ENCODE data around the gene PAK5.

Gene PAK5

DNA sequence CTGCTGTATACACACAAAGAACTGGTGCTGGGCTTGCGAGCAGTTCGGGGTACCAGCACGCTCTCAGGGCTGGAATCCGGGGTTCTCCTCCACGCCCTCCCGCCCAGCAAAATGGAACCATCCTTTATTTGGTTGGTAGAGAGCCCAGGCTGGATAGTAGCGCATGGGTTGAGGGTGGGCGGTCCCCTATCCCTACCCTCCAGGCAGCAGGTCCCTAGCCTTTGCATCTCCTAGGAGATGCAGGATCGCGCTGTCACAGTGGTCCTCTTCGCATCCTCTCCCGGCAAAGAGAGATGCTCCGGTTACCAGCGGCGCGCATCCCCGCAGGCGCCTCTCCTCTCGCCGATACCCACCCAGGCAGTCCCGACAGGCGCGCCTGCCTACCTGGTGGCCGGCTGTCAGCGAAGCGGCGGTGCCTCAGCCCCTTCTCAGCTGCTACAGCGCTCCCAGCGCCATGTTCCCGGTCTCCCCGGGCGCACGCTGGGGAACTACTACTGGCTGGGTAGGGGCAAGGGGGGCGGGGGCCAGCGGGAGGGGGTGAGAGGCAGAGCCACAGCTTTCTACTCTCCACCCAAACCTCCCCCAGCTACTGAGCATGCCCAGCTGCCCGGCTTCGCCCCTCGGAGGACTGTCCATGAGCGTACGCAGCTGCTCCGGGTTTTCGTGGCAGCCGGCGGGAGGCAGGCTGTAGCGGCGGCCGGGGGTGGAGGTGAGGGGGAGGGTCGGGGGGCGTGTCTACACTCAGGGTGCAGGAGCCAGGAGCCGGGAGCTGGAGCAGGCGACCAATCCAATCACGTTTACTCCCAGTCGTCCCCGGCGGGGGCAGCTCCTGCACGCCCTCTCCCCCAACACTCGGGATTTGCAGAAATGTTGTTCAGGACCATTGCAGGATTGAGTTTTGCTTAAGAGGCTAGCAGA, at the start of gene PAK5:
Gene PAK5 (minus strand): TSS at position 699 of the 918 bp plus-strand sequence. CDS start 194,748 bp downstream, outside the sequence.
- DNase-seq (ENCODE audit: low spot score): peak; percentile 81

DNA sequence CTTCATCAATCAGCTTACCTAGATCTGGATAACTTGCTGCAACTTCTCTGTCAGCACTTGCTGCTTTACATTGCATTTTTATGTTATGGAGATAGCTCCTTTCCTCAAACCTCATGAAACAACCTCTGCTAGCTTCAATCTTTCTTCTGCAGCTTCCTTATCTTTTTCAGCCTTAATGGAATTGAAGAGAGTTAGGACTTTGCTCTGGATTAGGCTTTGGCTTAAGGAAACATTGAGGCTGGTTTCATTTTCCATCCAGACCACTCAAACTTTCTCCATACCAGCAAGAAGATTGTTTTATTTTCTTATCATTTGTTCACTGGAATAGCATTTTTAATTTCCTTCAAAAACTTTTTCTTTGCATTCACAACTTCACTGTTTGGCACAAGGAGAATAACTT, 48.8 kb upstream of the PAK5 start:
- DNase-seq (ENCODE audit: low spot score): no peak

DNA sequence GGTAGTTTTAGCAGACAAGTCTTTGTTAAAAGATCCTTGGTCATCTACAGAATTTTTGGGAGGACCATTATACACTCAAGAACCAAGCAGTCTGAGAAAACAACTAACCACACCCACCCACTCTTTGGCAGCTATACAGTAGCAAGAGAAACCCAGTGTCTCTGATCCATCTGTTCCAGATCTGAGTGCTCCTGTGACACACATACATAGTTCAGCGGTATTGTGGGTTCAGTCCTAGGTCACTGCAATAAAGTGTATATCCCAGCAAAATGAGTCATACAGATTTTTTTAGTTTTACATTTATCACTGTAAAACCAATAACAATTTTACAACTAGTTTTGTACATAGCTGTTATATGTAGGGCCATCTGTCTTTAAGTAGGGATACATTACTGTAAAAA, 47.4 kb upstream of the PAK5 start:
- no peak for DNase-seq (ENCODE audit: low spot score)

DNA sequence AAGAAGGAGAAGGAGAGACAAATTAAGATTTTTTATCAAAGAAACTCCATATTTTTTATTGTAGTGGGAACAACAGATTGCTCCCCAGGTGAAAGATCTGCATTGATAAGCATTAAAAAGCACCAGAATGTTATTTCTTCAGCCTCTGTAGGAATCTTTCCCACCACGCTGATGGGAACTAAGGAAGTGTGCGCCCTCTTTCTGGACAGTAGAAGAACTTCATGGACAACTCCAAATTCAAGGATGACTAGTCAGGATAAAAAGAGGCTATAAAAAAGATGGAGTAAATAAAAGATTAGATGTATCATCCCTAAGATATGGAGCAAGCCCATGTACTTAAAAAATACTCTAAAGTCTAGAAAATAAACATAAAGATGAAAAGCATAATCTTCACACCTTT, 45.8 kb upstream of the PAK5 start:
- no peak for DNase-seq (ENCODE audit: low spot score)

DNA sequence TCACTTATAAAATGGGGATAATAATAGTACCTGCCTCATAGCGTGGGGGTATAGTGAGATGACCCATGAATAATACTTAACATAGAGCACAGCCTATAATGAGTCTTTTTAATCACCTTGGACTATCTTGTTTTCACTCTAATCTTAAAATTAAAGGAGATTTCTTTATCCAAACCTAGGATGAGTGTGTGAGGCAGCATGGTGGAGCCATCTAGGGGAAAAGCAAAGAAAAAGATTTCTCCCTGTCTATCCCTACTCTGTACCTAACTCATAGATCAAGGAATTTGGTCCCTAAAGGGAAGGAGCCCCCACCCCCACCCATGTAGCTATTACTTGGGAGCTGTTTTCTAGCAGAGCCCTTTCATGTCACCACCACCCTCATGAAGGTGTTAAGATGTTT, 45.2 kb upstream of the PAK5 start:
- DNase-seq (ENCODE audit: low spot score): peak; percentile 3

DNA sequence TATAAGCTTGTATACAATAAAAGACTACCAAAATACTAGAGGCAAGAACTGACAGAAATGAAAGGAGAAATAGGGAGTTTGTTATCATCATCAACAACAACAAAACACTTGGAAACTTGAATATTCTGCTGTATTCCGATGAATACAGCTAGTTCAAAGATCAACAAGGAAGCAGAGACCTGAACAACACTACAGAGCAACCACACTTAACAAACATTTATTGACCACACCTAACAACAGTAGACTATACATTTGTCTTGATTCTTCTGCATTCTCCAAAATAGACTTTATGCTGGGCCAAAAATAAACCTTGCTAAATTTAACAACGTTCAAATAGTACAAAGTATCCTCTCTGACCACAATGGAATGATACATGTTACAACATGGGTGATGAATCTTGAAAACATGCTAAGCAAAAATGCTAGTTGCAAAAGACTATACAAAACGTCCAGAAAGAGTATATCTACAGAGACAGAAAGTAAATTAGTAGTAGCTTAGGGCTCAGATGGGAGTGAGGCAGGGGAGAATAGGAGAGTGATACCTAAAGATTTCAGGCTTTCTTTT, 39.1 kb upstream of the PAK5 start:
- DNase-seq (ENCODE audit: low spot score): no peak

DNA sequence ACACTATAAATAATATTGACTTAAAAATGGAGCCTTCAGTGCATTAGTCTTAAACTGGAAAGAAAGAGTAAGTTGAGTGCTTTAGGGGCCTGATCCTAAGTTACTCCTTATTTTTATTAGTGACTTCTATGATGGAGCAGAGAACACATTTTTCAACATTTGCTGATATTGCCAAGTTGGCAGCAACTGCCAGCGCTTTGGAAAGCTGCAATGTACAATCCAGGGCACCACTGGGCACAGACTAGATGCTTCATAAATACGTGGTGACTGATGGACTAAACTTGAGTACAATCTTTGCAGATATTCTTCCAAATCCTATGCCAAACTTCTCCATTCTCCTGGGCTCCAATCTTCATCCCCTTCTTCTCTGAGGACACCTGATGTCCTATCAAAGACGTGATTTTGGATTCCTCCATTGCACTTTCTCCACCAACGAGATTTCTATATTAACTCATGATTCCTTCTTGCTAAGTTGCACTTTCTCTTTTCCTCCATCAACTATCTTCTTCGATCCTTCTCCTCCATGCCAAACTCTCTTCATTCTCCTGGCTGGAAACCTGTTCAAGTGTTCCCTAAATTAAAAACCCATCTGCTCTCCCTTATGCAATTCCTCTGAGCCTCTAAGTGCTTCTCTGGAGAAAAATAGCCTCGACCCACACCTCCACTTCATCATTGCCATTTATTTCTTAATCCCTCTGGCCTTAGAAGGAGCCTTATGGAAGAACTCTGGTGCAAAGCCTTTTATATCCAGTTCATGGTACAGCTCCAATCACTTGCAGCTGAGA, 28.5 kb upstream of the PAK5 start:
- DNase-seq (ENCODE audit: low spot score): no peak

DNA sequence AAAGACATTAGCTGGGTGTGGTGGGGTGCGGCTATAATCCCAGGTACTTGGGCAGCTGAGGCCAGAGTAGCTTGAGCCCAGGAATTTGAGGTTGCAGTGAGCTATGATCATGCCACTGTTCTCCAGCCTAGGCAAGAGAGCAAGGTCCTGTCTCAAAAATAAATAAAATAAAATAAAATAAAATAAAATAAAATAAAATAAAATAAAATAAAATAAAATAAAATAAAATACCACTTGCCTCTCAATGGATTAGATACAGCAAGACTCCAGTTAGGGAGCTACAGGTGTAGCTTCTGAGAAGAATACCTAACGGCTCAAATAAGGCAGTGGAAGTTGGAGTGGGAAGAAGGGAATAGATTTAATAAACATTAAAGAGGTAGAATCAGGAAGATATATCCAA, 13.7 kb upstream of the PAK5 start:
- no peak for DNase-seq (ENCODE audit: low spot score)

DNA sequence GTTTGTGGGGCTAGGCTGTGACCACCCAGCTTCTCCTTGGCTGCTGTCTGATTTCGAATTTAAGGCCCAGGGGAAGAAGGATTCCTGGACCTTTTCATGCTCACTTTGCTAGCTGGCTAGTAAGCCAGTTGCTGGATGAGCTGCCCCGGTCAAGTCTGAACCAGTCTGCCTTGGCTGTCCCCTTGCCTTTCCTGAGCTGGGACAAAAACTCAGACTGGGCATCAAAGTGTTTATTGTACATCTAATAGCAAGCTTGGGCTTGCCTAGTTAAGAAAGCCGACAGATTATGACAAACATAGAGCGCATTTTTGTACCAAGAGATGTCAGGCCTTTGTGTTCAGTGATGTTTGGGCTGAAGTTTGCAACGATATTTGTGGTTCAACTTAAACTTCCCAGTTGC, 750 bp upstream of the PAK5 start:
- DNase-seq (ENCODE audit: low spot score): no peak

DNA sequence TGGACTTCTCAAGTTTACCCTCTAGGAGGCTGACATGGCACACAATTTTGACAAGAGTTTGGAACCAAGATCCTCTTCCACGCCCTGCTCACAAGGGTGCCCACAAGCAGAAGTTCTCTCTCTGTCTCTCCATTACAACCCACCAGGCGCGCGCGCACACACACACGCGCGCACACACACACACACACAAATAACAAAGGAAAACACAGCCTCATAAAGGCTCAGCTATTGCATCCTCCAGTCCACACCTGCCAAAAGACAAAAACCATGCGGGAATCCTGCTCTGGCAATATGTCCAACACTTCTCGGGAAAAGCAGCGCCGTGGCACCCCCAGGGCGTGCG, 870 bp downstream of the PAK5 start:
- DNase-seq (ENCODE audit: low spot score): peak; percentile 3

DNA sequence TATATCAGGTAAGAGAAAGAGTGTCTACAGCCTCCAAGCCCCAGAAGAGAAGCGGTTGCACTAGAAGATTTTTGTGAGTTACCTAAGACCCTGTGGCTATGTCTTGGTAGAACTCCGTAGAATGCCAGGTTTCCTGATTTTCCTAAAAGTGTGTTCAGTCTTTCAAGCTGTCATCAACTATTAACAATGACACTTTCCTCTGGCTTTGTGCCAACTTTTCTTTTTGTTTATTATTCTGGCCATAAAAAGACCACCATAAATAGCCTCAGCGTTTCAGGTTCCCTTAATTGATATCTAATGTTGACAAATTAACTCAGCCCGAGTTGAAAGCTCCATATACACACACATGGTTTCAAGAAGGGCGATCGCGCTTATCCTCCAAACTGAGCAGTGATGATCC, 1.2 kb downstream of the PAK5 start:
- no peak for DNase-seq (ENCODE audit: low spot score)

DNA sequence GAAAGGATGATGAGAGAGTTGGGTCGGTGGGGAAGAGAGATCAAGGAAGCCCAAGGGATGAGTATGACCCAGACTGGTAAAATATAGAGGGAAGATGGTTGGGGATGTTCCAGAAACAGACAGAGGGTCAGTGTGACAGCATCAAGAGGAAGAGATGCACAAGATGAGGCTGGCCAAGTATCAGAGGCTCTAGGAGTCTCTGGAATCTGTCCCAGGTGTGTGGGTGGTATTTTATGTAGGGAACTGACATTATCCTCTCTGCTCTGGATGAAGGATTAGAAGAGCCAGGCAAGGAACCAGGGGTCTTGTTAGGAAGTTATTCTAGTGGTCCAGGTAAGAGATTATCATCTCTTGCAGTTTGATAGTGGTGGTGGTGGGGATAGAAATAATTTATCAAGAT, 3.6 kb downstream of the PAK5 start:
- DNase-seq (ENCODE audit: low spot score): no peak

DNA sequence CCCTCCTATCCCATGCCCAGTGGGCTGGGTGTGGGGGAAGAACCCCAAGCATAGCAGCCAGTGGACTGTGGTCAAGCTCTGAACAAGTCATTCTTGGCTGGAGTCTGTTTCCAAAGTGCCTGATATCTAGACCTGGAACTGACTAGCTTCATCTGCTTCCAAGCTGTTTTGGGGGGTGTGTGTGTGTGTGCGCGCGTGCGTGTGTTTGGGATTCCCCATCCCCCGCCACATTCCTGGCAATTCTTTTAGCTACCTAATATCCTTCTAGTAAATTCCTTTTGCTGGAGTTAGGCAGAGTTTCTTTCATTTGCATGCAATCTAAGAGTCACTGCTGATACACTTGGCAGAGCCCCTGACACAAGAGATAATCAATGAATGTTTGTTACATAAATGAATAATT, 7.8 kb downstream of the PAK5 start:
- DNase-seq (ENCODE audit: low spot score): no peak

DNA sequence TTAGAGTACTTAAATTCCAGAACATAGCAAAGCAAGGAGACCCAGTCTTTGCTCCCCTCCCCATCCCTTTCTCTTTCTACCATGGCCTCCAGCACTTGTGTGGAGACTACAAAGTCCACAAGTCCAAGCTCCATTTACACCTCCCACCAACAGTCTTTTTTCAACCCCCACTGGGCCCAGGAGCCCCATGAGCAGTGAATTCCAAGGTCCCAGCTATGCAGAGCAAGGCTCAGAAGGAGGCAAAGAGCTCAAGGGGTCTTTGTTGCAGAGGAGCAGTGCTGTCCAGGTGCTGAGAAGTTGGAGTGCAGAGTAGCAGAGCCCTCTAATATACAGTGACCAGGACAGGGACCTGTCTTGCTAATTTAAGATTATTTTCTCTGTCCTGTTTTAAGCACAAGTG, 9.0 kb downstream of the PAK5 start:
- no peak for DNase-seq (ENCODE audit: low spot score)

DNA sequence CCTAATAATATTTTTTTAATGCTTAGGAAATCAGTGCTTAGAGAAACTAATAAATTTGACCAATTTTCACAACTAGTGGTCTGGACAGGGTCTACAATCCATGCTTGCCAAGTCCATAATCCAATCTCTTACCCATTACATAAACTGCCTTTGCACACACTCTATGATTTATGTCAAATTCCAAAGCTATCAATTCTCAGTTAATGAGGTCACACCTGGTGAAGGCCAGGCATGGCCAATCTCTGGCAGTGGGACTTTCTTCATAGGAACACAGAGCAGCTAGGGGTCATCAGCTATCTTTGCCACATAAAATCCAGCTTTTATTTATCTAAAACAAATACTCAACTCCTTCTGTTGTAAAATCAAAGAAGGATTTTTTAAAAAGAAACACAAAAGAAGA, 21.2 kb downstream of the PAK5 start:
- DNase-seq (ENCODE audit: low spot score): no peak

DNA sequence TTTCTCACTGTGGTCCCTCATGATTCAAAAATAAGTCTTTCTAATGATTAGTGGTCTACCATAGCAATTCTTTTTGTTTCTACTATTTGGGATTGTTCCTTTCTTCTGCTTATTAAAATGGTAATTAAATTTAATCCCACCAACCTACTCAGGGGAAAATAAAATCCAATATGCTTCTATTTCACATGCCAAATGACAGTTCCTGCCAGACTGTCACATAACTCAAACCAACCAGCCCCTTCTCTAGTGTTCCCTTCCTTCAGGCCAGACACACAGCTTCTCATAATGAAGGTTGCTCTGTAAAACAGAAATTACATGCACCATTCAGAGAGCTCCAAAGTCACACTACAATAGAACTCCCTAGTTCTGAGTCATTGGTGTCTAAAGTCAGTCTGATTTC, 23.2 kb downstream of the PAK5 start:
- DNase-seq (ENCODE audit: low spot score): no peak

DNA sequence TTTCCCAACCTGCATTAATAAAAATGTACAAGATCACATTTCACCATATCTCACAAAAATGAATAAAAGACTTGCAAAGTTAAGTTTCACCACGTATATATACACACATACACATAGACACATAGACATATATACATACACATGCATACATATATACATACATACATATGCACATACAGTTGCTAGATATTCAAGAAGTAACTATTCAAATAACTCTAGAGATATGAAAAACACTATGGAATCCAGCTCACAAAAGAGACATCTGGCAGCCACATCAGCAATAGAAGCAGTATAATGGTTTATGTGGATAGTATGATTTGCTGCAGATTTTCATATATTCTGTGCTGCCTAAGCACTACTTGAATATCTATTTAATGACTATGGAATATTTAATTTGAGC, 28.1 kb downstream of the PAK5 start:
- no peak for DNase-seq (ENCODE audit: low spot score)

DNA sequence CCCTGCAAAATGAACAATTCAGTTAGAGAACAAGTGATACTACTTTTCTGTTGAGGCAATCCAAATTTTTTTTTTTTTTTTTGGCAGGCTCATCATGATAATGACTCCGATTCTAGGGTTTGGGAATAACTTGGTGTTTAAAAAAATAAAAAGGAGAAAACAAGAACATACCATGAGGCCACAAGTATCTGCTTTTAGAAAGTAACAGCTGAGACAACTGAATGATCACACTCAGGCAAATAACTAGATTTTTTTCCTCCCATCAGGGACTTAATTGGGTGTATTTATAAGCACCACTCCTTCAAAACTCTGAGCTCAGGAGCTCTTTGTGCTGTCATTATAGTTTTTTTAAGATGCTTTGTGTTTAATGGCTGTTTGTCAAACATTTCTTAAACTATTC, 29.6 kb downstream of the PAK5 start:
- no peak for DNase-seq (ENCODE audit: low spot score)

DNA sequence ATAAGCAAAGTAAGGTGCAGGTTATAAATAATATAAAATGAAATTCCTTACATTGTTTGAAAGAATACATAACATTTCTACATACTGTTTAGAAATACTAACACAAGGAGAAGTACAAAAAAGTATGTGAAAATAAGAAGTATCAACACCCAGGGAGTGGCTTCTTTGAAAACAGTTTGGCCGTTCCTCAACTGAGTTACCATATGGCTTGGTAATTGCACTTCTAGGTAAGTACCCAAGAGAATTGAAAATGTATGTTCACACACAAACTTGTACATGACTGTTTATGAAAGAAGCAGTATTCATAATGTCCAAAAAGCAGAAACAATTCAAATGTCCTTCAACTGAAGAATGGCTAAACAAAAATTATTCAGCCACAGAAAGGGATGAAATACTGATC, 30.7 kb downstream of the PAK5 start:
- no peak for DNase-seq (ENCODE audit: low spot score)

DNA sequence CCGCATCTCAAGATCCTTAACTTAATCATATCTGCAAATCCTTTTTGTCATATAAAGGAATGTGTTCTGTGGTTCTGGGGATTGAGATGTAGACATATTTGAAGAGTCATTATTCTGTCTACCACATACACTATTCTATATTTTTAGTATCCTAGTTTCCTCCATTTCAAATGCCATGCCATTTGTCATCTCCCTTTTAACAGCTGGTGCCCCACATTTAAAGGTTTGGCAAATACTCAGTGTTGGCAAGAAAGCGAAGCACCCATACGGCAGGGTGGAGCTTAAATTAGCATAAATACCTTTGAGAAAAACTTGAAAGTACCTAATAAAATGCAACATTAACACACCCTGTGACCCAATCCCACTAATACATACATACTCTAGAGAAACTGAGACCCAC, 31.7 kb downstream of the PAK5 start:
- DNase-seq (ENCODE audit: low spot score): no peak

DNA sequence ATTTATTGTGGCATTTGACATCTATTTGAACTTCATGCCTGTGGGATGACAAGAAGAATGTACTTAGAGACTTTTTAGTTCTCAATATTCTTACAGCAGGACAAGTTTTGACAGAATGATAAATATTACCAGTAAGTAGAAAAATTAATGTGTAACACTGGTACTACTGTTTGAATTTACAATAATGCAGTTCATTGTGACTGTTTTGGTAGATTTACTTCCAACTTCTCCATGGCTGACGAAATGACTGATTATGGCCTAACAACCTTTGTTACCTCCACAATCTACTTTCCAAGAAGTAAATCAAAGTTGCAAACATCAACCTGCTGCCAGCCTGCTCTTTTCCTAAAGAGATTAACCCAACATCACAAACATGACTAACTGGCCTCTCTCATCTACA, 38.5 kb downstream of the PAK5 start:
- DNase-seq (ENCODE audit: low spot score): no peak

DNA sequence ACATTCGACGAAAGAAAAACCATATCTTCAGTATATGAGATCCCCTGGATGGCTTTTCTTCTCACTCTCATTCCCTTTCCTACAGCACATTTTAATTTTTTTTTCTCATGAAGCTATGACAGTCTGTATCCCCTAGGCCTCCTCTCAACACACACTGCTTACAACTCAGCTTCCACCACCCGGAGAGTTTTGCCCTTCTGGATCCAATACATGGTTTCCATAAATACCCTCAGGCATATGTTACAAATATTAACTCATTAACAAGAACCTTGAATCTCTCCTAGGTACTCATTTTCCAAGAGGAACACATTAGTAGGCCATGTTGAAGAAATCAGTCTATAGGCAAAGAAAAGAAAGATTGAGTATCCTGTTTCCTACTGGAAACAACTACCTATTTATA, 44.0 kb downstream of the PAK5 start:
- DNase-seq (ENCODE audit: low spot score): no peak

DNA sequence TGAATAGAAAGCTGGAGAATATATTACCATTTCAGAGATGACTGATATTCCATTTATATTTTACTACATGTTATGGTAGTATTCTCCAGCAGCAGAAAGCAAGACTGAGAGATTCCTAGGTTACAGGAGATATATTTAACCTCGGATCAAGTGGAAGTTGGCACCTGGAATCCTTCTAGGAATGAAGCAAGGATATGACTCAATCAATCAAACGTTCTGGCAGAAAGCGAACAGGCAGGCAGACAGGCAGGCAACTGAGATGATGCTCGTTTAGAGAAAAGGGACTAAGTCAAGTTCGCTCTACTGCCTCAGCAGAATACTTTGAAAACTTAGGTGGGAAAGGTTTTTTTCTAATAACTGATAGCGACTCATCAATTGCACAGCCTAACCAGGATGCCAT, 46.2 kb downstream of the PAK5 start:
- peak; percentile 22 for DNase-seq (ENCODE audit: low spot score)
